Liver (tissue), 3 donors: ENCODE measurements around the gene SEPTIN5.

Experiments used
- GABPA ChIP-seq, 2 donors: IDR thresholded peaks in 1 of 2; conservative IDR thresholded peaks in 1 of 2; 2 replicates each; pipeline ENCODE4 v1.6.1; 2016; ENCODE audit warnings: antibody characterized with exemption in 2 of 2, mild to moderate bottlenecking in 1 of 2, moderate library complexity in 1 of 2
- RXRA ChIP-seq, 2 donors: IDR thresholded peaks; 2 replicates each; pipeline ENCODE4 v1.6.1; 2017 to 2018; ENCODE audit warnings: antibody characterized with exemption in 2 of 2, mild to moderate bottlenecking in 1 of 2
- TF ChIP-seq, protein P1 (sequence below): fragments of 150-350 bp; IDR thresholded peaks from 2 replicates; pipeline ENCODE4 v1.5.1; 2017; ENCODE audit warnings: improper control_type of control experiment, low read depth, low read length; ENCODE audit not compliant: missing input control
- donor health status: healthy.
- donor health status: healthy.

GRCh38 chr22:19722178-19722981 is 8.1 kb downstream of the SEPTIN5 start:
- TF ChIP-seq RXRA (IDR thresholded peaks at IDR 0.05) (no peak), GABPA (IDR thresholded peaks at IDR 0.05 in 1 of 2, conservative IDR thresholded peaks at IDR 0.05 in 1 of 2) (no peak)
- TF ChIP-seq, protein P1, sequence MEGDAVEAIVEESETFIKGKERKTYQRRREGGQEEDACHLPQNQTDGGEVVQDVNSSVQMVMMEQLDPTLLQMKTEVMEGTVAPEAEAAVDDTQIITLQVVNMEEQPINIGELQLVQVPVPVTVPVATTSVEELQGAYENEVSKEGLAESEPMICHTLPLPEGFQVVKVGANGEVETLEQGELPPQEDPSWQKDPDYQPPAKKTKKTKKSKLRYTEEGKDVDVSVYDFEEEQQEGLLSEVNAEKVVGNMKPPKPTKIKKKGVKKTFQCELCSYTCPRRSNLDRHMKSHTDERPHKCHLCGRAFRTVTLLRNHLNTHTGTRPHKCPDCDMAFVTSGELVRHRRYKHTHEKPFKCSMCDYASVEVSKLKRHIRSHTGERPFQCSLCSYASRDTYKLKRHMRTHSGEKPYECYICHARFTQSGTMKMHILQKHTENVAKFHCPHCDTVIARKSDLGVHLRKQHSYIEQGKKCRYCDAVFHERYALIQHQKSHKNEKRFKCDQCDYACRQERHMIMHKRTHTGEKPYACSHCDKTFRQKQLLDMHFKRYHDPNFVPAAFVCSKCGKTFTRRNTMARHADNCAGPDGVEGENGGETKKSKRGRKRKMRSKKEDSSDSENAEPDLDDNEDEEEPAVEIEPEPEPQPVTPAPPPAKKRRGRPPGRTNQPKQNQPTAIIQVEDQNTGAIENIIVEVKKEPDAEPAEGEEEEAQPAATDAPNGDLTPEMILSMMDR: no peak
